HEK293 (cell line): ENCODE data around the gene C11orf86.

ENCODE experiments used
- CTCF ChIA-PET: fragments of 350-600 bp; formaldehyde crosslinking; extraction: SDS; loops from one replicate; lab custom pipeline; 2021; ENCODE audit warnings: antibody characterized with exemption; lab: Yijun Ruan, JAX
- POLR2A ChIA-PET: fragments of 300-600 bp; formaldehyde crosslinking; extraction: SDS; loops from one replicate; lab custom pipeline; 2020; ENCODE audit warnings: antibody characterized with exemption, inconsistent platforms; lab: Yijun Ruan, JAX
- H3K27ac ChIP-seq: fragments of 200-500 bp; sonication (Bioruptor generic); 2 replicates; pipeline ENCODE4 v1.5.1; 2014; ENCODE audit warnings: low read depth, low read length, control low read depth, inconsistent platforms; ENCODE audit errors: extremely low read depth
- H3K36me3 ChIP-seq, 2 experiments: fragments of 200-500 bp in 1 of 2; sonication (Bioruptor generic) in 1 of 2; 1 replicate in 1 of 2; 2 replicates in 1 of 2; pipeline ENCODE4 v1.5.1; 2014 to 2017; ENCODE audit warnings: inconsistent platforms in 2 of 2, low read length in 2 of 2; ENCODE audit not compliant: control insufficient read depth in 2 of 2, insufficient read depth in 1 of 2
- H3K4me1 ChIP-seq: fragments of 200-500 bp; sonication (Bioruptor generic); 2 replicates; pipeline ENCODE4 v1.5.1; 2014; ENCODE audit warnings: mild to moderate bottlenecking, low read length, inconsistent platforms; ENCODE audit not compliant: control insufficient read depth, insufficient read depth
- H3K4me3 ChIP-seq: 2 replicates; pipeline ENCODE4 v1.5.1; 2011; ENCODE audit warnings: low read depth, mild to moderate bottlenecking, control low read depth, low read length, moderate library complexity
- H3K9me3 ChIP-seq: fragments of 200-500 bp; sonication (Bioruptor generic); 2 replicates; pipeline ENCODE4 v1.5.1; 2014; ENCODE audit warnings: low read depth, low read length, inconsistent platforms; ENCODE audit not compliant: control insufficient read depth, insufficient read depth
- ELK4 ChIP-seq: IDR thresholded peaks from 2 replicates; pipeline ENCODE4 v1.6.1; 2011; ENCODE audit warnings: mild to moderate bottlenecking, low read depth, low read length, borderline replicate concordance
- GFI1B ChIP-seq: fragments of 450-650 bp; formaldehyde crosslinking; IDR thresholded peaks from 2 replicates; pipeline ENCODE4 v1.5.1; 2016; ENCODE audit warnings: missing biosample characterization, missing genetic modification characterization
- HOXC10 ChIP-seq: sonication (generic); formaldehyde crosslinking; IDR thresholded peaks from 2 replicates; pipeline ENCODE4 v1.8.1; 2023; ENCODE audit warnings: mild to moderate bottlenecking, missing genetic modification reagents
- KLF17 ChIP-seq: fragments of 450-650 bp; formaldehyde crosslinking; IDR thresholded peaks from 2 replicates; pipeline ENCODE4 v1.5.1; 2016; ENCODE audit warnings: missing biosample characterization, missing genetic modification characterization
- MZF1 ChIP-seq: fragments of 450-650 bp; formaldehyde crosslinking; IDR thresholded peaks from 2 replicates; pipeline ENCODE4 v1.5.1; 2017; ENCODE audit warnings: missing biosample characterization, missing genetic modification characterization, borderline replicate concordance
- OVOL3 ChIP-seq: fragments of 450-650 bp; formaldehyde crosslinking; IDR thresholded peaks from 2 replicates; pipeline ENCODE4 v1.5.1; 2016; ENCODE audit warnings: missing biosample characterization, missing genetic modification characterization
- SETDB1 ChIP-seq: IDR thresholded peaks from one replicate; pipeline ENCODE4 v1.6.1; 2017; ENCODE audit warnings: mild to moderate bottlenecking, low read length, moderate library complexity, mixed read lengths; ENCODE audit not compliant: insufficient read length
- SP7 ChIP-seq: fragments of 450-650 bp; formaldehyde crosslinking; IDR thresholded peaks from 2 replicates; pipeline ENCODE4 v1.5.1; 2016; ENCODE audit warnings: missing biosample characterization, missing genetic modification characterization
- TRIM28 ChIP-seq: IDR thresholded peaks from 2 replicates; pipeline ENCODE4 v1.6.1; 2011; ENCODE audit warnings: low read length, control low read depth, borderline replicate concordance
- ZBTB1 ChIP-seq: fragments of 450-650 bp; formaldehyde crosslinking; IDR thresholded peaks from 2 replicates; pipeline ENCODE4 v1.5.1; 2016; ENCODE audit warnings: missing biosample characterization, missing genetic modification characterization
- ZBTB21 ChIP-seq: fragments of 450-650 bp; formaldehyde crosslinking; IDR thresholded peaks from 2 replicates; pipeline ENCODE4 v1.5.1; 2017; ENCODE audit warnings: missing biosample characterization, missing genetic modification characterization
- ZBTB8A ChIP-seq: fragments of 450-650 bp; formaldehyde crosslinking; IDR thresholded peaks from 2 replicates; pipeline ENCODE4 v1.5.1; 2016; ENCODE audit warnings: missing biosample characterization, missing genetic modification characterization
- ZNF114 ChIP-seq: fragments of 450-650 bp; formaldehyde crosslinking; IDR thresholded peaks from 2 replicates; pipeline ENCODE4 v1.5.0; 2017; ENCODE audit warnings: missing biosample characterization, missing genetic modification characterization
- ZNF169 ChIP-seq: fragments of 450-650 bp; formaldehyde crosslinking; IDR thresholded peaks from 2 replicates; pipeline ENCODE4 v1.5.1; 2016; ENCODE audit warnings: missing biosample characterization, missing genetic modification characterization
- ZNF311 ChIP-seq: fragments of 450-650 bp; formaldehyde crosslinking; IDR thresholded peaks from 2 replicates; pipeline ENCODE4 v1.5.1; 2017; ENCODE audit warnings: missing biosample characterization, missing genetic modification characterization, borderline replicate concordance
- ZNF335 ChIP-seq: fragments of 450-650 bp; formaldehyde crosslinking; conservative IDR thresholded peaks from 2 replicates; pipeline ENCODE4 v1.5.1; 2016; ENCODE audit warnings: missing biosample characterization, missing genetic modification characterization
- ZNF354C ChIP-seq: fragments of 450-650 bp; formaldehyde crosslinking; IDR thresholded peaks from 2 replicates; pipeline ENCODE4 v1.5.1; 2016; ENCODE audit warnings: missing biosample characterization, missing genetic modification characterization, low read depth, borderline replicate concordance
- ZNF394 ChIP-seq: fragments of 450-650 bp; formaldehyde crosslinking; IDR thresholded peaks from 2 replicates; pipeline ENCODE4 v1.5.1; 2016; ENCODE audit warnings: missing biosample characterization, missing genetic modification characterization, mild to moderate bottlenecking, moderate library complexity, borderline replicate concordance
- ZNF521 ChIP-seq: fragments of 450-650 bp; formaldehyde crosslinking; IDR thresholded peaks from 2 replicates; pipeline ENCODE4 v1.5.1; 2017; ENCODE audit warnings: missing biosample characterization, mild to moderate bottlenecking, missing genetic modification characterization
- ZNF530 ChIP-seq: fragments of 450-650 bp; formaldehyde crosslinking; IDR thresholded peaks from 2 replicates; pipeline ENCODE4 v1.5.1; 2016; ENCODE audit warnings: low read depth, missing biosample characterization, missing genetic modification characterization
- ZNF571 ChIP-seq: fragments of 450-650 bp; formaldehyde crosslinking; IDR thresholded peaks from 2 replicates; pipeline ENCODE4 v1.5.0; 2017; ENCODE audit warnings: missing biosample characterization, missing genetic modification characterization
- ZNF621 ChIP-seq: fragments of 450-650 bp; formaldehyde crosslinking; IDR thresholded peaks from 2 replicates; pipeline ENCODE4 v1.5.1; 2017; ENCODE audit warnings: missing biosample characterization, missing genetic modification characterization
- ZNF629 ChIP-seq: fragments of 450-650 bp; formaldehyde crosslinking; IDR thresholded peaks from 2 replicates; pipeline ENCODE4 v1.5.1; 2017; ENCODE audit warnings: missing biosample characterization, missing genetic modification characterization
- ZNF747 ChIP-seq: fragments of 450-650 bp; formaldehyde crosslinking; IDR thresholded peaks from 2 replicates; pipeline ENCODE4 v1.5.1; 2016; ENCODE audit warnings: missing biosample characterization, missing genetic modification characterization
- ZSCAN30 ChIP-seq: fragments of 450-650 bp; IDR thresholded peaks from 2 replicates; pipeline ENCODE4 v1.5.1; 2018; ENCODE audit warnings: missing biosample characterization, mild to moderate bottlenecking, missing genetic modification characterization, moderate library complexity
- TF ChIP-seq, protein P1 (sequence below): fragments of 450-650 bp; formaldehyde crosslinking; IDR thresholded peaks from 2 replicates; pipeline ENCODE4 v1.5.1; 2017; ENCODE audit warnings: missing biosample characterization, missing genetic modification characterization

The C11orf86 gene

GRCh38 chr11:66970807-66971442, 4.2 kb upstream of the C11orf86 start:
- Histone ChIP-seq H3K36me3 (no peaks in the 10 kb centered on the region), H3K4me3 (no peak overlapping the region), H3K9me3 (no peaks in the 10 kb centered on the region), H3K27ac (no peak overlapping the region), H3K4me1 (no peaks in the 10 kb centered on the region)
- ChIA-PET POLR2A (interaction anchor here (0.9 kb wide), 1 partner anchor 115 kb away, joined by 3 read pairs; no protein-coding TSS in a partner anchor), CTCF (interaction anchor here (1.0 kb wide), 1 partner anchor 12 kb away, joined by 3 read pairs; no protein-coding TSS in a partner anchor)
- no peak for TF ChIP-seq KLF17 (tag by site-specific recombination)
- TF ChIP-seq SP7 (tag by site-specific recombination): 0 out of 2 replicates have a peak, but pooled peaks have one; percentile 31
- TF ChIP-seq ZNF571 (tag by site-specific recombination): no peak
- TF ChIP-seq, protein P1, sequence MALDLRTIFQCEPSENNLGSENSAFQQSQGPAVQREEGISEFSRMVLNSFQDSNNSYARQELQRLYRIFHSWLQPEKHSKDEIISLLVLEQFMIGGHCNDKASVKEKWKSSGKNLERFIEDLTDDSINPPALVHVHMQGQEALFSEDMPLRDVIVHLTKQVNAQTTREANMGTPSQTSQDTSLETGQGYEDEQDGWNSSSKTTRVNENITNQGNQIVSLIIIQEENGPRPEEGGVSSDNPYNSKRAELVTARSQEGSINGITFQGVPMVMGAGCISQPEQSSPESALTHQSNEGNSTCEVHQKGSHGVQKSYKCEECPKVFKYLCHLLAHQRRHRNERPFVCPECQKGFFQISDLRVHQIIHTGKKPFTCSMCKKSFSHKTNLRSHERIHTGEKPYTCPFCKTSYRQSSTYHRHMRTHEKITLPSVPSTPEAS (tag by site-specific recombination): no peak
- TF ChIP-seq SETDB1: peak; percentile 34
- TF ChIP-seq ZNF530: no peak
- 0 out of 2 replicates have a peak, but pooled peaks have one; percentile 15 for TF ChIP-seq ZNF394 (tag by site-specific recombination)
- 0 out of 2 replicates have a peak, but pooled peaks have one; percentile 32 for TF ChIP-seq TRIM28
- TF ChIP-seq ZNF629 (tag by site-specific recombination): peak; percentile 49; the same call in 1 of the 2 replicates
- TF ChIP-seq ZBTB21 (tag by site-specific recombination): peak; percentile 44; the same call in 1 of the 2 replicates
- 0 out of 2 replicates have a peak, but pooled peaks have one; percentile 27 for TF ChIP-seq ZNF335 (tag by site-specific recombination)

- Histone ChIP-seq H3K4me1 (no peaks in the 10 kb centered on the region), H3K4me3 (no peak overlapping the region), H3K9me3 (no peaks in the 10 kb centered on the region), H3K27ac (no peak overlapping the region), H3K36me3 (no peaks in the 10 kb centered on the region)
- POLR2A ChIA-PET: interaction anchor here (0.9 kb wide), 1 partner anchor 115 kb away, joined by 3 read pairs; no protein-coding TSS in a partner anchor
- CTCF ChIA-PET: interaction anchor here (0.6 to 1.0 kb wide), 3 partner anchors 11 to 14 kb away, joined by 3 read pairs; partner anchors contain the start of gene PC
- TF ChIP-seq ZNF521 (tag by site-specific recombination) (no peak), ELK4 (no peak)
- TF ChIP-seq, all 188 proteins: peak for 0
Observed at GRCh38 chr11:66971488-66971887, 3.6 kb upstream of the C11orf86 start.

- POLR2A ChIA-PET: interaction anchor here (1.0 kb wide), 1 partner anchor 18 kb away, joined by 3 read pairs; no protein-coding TSS in a partner anchor
- Histone ChIP-seq H3K27ac (no peak overlapping the region), H3K36me3 (no peaks in the 10 kb centered on the region), H3K4me1 (no peaks in the 10 kb centered on the region), H3K9me3 (no peaks in the 10 kb centered on the region), H3K4me3 (no peak overlapping the region)
- CTCF ChIA-PET: interaction anchor here (0.6 to 0.7 kb wide), 2 partner anchors 125 to 279 kb away, joined by 4 to 5 read pairs; no protein-coding TSS in a partner anchor
- TF ChIP-seq ZNF114: no peak
- TF ChIP-seq KLF17 (tag by site-specific recombination): no peak
- TF ChIP-seq ZNF169 (tag by site-specific recombination): no peak
- TF ChIP-seq ZBTB8A (tag by site-specific recombination): no peak
- no peak for TF ChIP-seq OVOL3 (tag by site-specific recombination)
- TF ChIP-seq ZSCAN30 (tag by site-specific recombination): no peak
- no peak for TF ChIP-seq ZBTB1
- no peak for TF ChIP-seq ZNF621 (tag by site-specific recombination)
- TF ChIP-seq ZNF311 (tag by site-specific recombination): no peak
- no peak for TF ChIP-seq ZNF747 (tag by site-specific recombination)
- no peak for TF ChIP-seq GFI1B (tag by site-specific recombination)
- TF ChIP-seq MZF1 (tag by site-specific recombination): no peak
- no peak for TF ChIP-seq HOXC10
- no peak for TF ChIP-seq ZNF354C
Observed at GRCh38 chr11:66973956-66974580, 1.0 kb upstream of the C11orf86 start.
